NT2/D1 (cell line): ENCODE measurements around the gene ZNF592.

ENCODE experiments used
- YY1 ChIP-seq: IDR thresholded peaks from 2 replicates; pipeline ENCODE4 v1.6.1; 2011; ENCODE audit not compliant: insufficient read length, insufficient read depth
- ZNF274 ChIP-seq: IDR thresholded peaks from 2 replicates; pipeline ENCODE4 v1.6.1; 2011; ENCODE audit warnings: mild to moderate bottlenecking, low read depth, low read length

DNA sequence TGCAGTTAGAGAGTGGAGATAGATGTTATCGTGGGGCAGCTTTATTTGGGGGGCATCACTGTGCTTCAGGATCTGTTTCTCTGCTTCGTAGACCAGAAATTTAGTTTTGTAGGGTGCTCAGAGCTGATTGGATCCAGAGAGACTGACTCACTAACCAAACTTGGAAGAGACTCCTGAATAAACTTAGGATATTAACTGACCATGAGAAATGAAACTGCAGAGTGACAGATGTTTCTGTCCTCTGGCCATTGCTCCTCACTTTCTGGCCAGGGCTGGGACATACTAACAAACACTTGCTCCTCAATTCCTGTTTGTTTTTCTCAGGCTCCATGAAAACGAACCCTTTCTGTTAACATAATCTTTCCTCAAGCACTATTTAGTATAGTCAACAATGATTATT lies 4.3 kb downstream of the ZNF592 start:
- no peak for TF ChIP-seq ZNF274
- no peak for TF ChIP-seq YY1
